Hematopoietic multipotent progenitor cell treated with erythropoietin and hydrocortisone succinate and interleukin-3 and kit ligand, for 15 days (in vitro differentiated cells): ENCODE measurements around the gene ZNF428.
"Not testable (repeated sequence)": the region's sequence is repeated elsewhere in the genome, so short reads cannot be mapped to it uniquely, and the experiment has no call there.

Experiments
- DNase-seq: peaks from one replicate; pipeline ENCODE4 v3.0.0-alpha.2; 2015; ENCODE audit warnings: low spot score

ZNF428 gene

GRCh38 chr19:43639519-43640423, 20.3 kb upstream of the ZNF428 start, which contains the start of gene CADM4:
Gene CADM4, minus strand, starts transcription at chr19:43639850. Its CDS starts 60 bp downstream, at chr19:43639790.
- DNase-seq = no peak

GRCh38 chr19:43638995-43639518, 19.6 kb upstream of the ZNF428 start:
- DNase-seq = no peak

GRCh38 chr19:43638214-43638994, 19.0 kb upstream of the ZNF428 start:
- DNase-seq = no peak

GRCh38 chr19:43636121-43636683, 16.8 kb upstream of the ZNF428 start:
- no peak for DNase-seq

GRCh38 chr19:43635561-43635940, 16.1 kb upstream of the ZNF428 start:
- DNase-seq = not testable (repeated sequence)

- DNase-seq = no peak
Observed at GRCh38 chr19:43634872-43635560, 15.6 kb upstream of the ZNF428 start.

GRCh38 chr19:43634506-43634871, 15.1 kb upstream of the ZNF428 start:
- no peak for DNase-seq

- no peak for DNase-seq
Observed at GRCh38 chr19:43634068-43634467, 14.6 kb upstream of the ZNF428 start.

- DNase-seq = no peak
Observed at GRCh38 chr19:43633520-43633919, 14.1 kb upstream of the ZNF428 start.

GRCh38 chr19:43631491-43631890, 12.1 kb upstream of the ZNF428 start:
- DNase-seq = no peak

GRCh38 chr19:43628646-43629326, 9.4 kb upstream of the ZNF428 start:
- no peak for DNase-seq

- no peak for DNase-seq
Observed at GRCh38 chr19:43626838-43627237, 7.4 kb upstream of the ZNF428 start.

- peak; percentile 44 for DNase-seq
Observed at GRCh38 chr19:43625918-43626579, 6.6 kb upstream of the ZNF428 start.

GRCh38 chr19:43624933-43625332, 5.5 kb upstream of the ZNF428 start:
- DNase-seq = peak; percentile 87

- DNase-seq = peak; percentile 35
Observed at GRCh38 chr19:43623889-43624670, 4.7 kb upstream of the ZNF428 start.

- DNase-seq = no peak
Observed at GRCh38 chr19:43622956-43623355, 3.5 kb upstream of the ZNF428 start.

- DNase-seq = no peak
Observed at GRCh38 chr19:43622070-43622469, 2.6 kb upstream of the ZNF428 start.

- DNase-seq = no peak
Observed at GRCh38 chr19:43620061-43621001, 902 bp upstream of the ZNF428 start.

GRCh38 chr19:43618921-43619261, 538 bp downstream of the ZNF428 start:
- peak; percentile 49 for DNase-seq
